ENCODE results near the gene PREP.

PREP gene

DNA sequence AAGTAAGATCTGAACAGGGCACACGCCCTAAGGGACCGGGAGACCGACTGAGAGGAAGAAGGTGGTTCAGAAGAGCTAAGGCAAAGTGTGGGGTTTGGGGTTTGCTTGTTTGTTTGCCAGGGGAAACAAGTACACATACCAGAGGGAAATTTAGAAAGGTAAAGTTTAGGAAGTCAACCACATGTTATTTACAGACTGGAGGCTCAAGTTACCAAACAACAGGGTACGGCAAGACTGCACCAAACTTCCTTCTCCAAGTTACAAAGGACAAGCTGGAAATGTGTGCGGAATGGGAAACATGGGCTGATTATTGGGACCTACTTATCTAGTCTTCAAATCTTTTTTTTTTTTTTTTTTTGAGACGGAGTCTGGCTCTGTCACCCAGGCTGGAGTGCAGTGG, 11.2 kb downstream of the PREP start:
- no peak for DNase-seq

DNA sequence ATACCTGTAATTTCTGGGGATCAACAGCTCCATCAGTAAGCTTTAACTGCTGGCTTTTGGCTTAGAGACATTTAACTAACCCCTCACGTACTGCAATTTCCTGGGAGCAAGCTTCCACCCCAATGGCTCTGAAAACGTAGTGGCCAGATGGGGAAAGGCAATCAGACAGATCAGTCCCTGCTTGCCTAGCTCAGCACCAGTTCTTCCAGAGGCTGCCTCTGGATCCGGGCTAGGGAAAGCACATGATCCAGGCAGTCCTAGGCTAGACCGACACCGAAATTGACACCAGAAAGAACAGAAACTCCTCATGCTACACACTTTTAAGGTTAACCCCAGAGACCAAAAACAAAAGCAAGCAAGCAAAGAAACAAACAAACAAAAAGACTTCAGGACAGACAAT, 13.3 kb downstream of the PREP start:
- DNase-seq = no peak

GRCh38 chr6:105388392-105388791, 14.5 kb downstream of the PREP start:
- DNase-seq = no peak

- no peak for DNase-seq
Observed at GRCh38 chr6:105384004-105384403, 18.9 kb downstream of the PREP start.

GRCh38 chr6:105382958-105383357, 19.9 kb downstream of the PREP start:
- DNase-seq = no peak

- DNase-seq = no peak
Observed at GRCh38 chr6:105382496-105382895, 20.4 kb downstream of the PREP start.

DNA sequence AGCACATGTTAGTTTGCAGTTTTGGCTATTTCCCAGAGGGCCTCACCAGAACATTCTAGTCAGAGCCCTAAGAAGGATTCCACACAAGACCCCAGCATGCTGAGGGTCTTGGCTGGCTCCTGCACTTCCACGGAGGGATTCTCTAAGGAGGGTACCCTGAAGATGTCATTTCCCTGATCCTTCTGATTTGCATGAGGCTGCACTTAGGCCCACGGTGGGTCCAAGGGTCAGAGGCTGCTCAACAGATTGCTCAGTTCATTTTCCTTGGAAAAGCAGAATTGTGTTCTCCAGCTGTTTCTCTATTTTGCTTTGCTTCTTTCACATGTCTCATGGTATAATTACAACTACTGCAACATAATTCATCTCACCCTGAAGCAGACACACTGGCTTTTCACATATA, 22.2 kb downstream of the PREP start:
- DNase-seq = no peak

- no peak for DNase-seq
Observed at GRCh38 chr6:105375797-105376196, 27.1 kb downstream of the PREP start.

DNA sequence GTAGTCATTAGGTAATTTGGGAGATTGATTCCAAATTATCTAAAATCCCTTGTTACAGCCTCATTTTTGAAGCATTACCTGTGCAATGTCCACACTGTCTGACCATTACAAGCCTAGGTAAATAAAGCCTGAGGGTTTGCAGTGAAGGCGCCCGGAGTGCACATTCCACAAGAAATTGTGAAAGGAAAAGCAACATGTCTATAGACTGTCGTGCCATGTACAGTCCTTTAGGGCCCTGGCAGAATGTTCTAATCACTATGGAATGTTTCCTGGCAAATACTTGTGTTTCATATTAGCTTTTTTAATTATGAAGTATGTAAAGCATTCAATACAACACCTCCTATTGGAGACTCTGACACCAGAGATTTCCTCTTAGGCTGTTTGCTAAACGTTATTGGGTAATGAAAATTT, 28.9 kb downstream of the PREP start:
- no peak for DNase-seq

DNA sequence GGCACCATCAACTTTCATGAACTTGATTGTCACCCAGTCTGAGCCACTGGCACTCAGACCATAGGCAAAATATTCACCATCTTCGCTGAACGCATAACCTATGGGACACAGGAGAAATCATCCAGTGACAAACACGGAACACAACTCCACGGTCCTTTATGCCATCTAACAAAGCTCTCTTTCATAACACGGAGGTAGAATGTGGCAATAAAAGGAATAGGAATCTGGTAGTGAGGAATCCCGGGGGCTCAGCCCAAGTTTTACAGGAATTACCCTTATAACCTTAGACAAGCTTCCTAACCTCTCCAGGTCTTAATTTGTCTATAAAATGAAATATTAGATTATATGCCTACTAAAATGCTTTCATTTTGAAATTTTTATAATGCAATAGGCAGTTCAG, 29.4 kb downstream of the PREP start:
- DNase-seq = no peak

DNA sequence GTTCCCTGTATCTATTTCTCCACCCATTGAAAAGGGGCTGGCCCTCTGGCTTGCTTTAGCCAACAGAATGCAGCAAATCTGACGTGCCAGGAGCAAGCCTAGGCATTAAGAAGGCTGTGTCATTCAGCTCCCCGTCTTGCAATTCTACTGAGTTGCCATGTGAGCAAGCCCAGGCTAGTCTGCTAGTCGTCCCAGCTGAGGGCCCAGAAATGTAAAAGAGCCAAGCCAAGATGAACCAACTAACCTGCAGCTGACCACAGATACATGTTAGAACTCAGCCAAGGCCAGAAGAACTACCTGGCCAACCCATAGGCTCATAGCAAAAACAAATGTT, 30.1 kb downstream of the PREP start:
- DNase-seq = no peak

GRCh38 chr6:105372142-105372848, 30.6 kb downstream of the PREP start:
- no peak for DNase-seq

- DNase-seq = no peak
Observed at GRCh38 chr6:105370351-105370750, 32.5 kb downstream of the PREP start.

DNA sequence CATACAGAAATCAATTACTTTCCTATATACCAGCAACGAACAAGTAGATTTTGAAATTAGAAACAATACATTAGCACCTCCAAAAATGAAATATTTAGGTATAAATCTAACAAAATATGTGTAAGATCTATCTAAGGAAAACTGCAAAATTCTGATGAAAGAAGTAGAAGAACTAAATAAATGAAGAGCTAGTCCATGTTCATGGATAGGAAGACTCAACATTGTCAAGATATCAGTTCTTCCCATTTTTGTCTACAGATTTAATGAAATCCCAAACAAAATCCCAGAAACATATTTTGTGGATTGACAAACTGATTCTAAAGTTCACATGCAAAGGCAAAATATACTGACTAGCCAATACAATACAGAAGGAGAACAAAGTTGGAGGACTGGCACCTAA, 33.7 kb downstream of the PREP start:
- DNase-seq = no peak

- DNase-seq = no peak
Observed at GRCh38 chr6:105364243-105364642, 38.6 kb downstream of the PREP start.

GRCh38 chr6:105363100-105363754, 39.7 kb downstream of the PREP start:
- DNase-seq = no peak

GRCh38 chr6:105359419-105360370, 43.2 kb downstream of the PREP start:
- no peak for DNase-seq

DNA sequence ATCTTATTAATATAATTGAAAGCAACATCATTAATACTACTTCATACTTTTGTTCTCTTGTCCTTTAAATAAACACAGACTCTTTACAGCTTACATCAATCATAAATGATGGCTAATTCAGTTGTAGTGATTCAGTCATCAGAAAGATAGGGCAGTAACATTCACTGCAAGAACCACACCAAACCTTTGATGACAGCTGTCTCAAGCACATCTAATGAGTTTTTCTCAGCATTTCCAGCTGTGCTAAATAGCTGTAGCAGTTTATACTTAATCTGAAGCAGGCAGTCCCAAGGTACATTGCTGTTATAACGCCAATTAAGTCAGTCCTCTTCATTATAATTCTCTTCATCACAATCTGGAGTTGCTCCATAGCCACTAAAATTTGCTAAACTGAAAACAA, 45.7 kb downstream of the PREP start:
- no peak for DNase-seq

GRCh38 chr6:105352037-105352617, 50.8 kb downstream of the PREP start:
- DNase-seq = no peak

DNA sequence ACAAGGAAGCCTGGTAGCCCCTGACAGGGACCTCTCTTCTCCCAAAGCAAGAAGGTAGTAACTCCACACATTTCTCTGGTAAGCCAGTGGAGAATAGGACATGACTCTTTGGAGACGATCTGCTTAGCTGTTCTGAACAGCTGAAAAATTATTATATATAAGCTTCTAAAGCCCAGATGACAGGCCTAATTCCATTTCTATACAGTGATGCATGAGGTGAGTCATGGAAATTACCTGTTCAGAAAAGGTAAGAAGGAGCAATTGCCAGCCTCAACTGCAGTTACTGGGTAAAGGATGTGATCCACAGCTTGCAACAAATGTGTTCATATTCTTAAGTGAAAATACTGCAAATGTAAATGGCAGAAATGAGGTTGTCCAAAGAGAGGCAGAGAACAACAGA, 54.0 kb downstream of the PREP start:
- no peak for DNase-seq

DNA sequence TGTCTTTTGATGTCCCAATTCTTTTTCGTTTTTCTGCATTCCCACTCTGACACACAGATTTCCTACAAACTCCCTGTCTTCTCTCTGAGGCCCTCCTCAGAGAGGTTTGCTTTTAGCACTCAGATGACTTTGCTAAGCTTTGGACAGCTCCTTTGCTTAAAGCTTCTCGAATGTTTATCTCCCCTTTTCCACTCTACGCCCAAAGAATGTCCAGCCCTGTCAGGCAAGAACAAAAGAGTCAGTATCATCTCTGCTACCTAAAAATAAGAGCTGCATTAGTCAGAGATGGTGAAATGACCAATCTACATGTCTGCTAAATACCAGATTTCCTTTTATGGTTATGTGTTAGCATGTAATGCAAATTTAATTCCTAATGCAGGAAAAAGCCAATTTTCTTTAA, 56.8 kb downstream of the PREP start:
- DNase-seq = no peak

GRCh38 chr6:105345506-105345905, 57.4 kb downstream of the PREP start:
- no peak for DNase-seq

DNA sequence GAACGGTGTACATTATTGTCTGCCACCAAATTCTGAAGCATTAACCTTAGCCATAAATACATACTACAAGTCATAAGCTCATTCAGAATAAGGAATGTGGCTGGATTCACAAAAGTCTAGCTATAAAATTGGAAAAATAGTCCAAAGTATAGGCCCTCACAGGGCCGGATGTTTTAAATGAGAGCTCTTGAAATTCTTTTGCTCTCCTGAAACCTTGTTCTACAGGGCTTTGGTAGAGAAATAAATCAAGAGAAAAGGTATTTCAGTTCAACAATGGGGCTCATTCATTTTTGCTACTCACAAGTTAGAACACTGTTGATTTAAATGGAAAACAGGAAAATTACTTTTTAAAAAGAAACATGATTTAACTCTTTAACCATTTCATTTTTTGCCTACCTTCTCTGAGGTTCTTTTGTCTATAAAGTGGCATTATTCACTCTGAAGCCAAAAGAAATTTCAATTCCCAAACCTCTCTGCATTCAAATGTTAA, 58.0 kb downstream of the PREP start:
- no peak for DNase-seq
